Endothelial cell of umbilical vein (primary cell): ENCODE measurements around the gene PXN. TPM values are rescaled to one million over a fixed set of nuclear protein-coding genes. Genes with fewer than 3 reads are reported as not detected.

Experiments used
- BruUV-seq: library from RNA; stranded (reverse); fragments of 400-500 nt; replicated peaks from 2 replicates; lab custom pipeline; 2021; lab: Mats Ljungman, UMichigan
- CTCF ChIA-PET: fragments of 300-600, 350-600 bp; sonication (Branson Sonifier 250); formaldehyde crosslinking; loops from one replicate; lab custom pipeline; 2021; ENCODE audit warnings: antibody characterized with exemption, inconsistent platforms; lab: Charles Lee
- POLR2A ChIA-PET: fragments of 300-600, 350-600 bp; sonication (Branson Sonifier 250); formaldehyde crosslinking; loops from one replicate; lab custom pipeline; 2021; ENCODE audit warnings: antibody characterized with exemption, inconsistent platforms; lab: Charles Lee
- DNase-seq: peaks from one replicate; pipeline ENCODE4 v3.0.0-alpha.2; 2011; ENCODE audit warnings: low read depth, low spot score
- FAIRE-seq: peaks from 2 replicates; lab custom pipeline; 2011; peaks lifted over from hg19 to GRCh38; lab: Jason Lieb, UNC
- H2AFZ ChIP-seq: 2 replicates; pipeline ENCODE4 v1.6.0; 2012; ENCODE audit warnings: low read depth, low read length, control low read depth, inconsistent platforms
- H3K27ac ChIP-seq: 2 replicates; pipeline ENCODE4 v1.5.1; 2011; ENCODE audit warnings: low read depth, mild to moderate bottlenecking, control low read depth, low read length, moderate library complexity; ENCODE audit not compliant: insufficient read depth
- H3K27me3 ChIP-seq, 2 experiments: 2 replicates each; pipeline versions ENCODE4 v1.6.0 to v1.6.1; 2011; ENCODE audit warnings: low read length in 2 of 2, mixed read lengths in 1 of 2; ENCODE audit not compliant: control insufficient read depth in 2 of 2, insufficient read depth in 2 of 2
- H3K36me3 ChIP-seq, 2 experiments: 2 replicates in 1 of 2; 3 replicates in 1 of 2; pipeline ENCODE4 v1.5.1; 2011; ENCODE audit warnings: low read length in 2 of 2, mild to moderate bottlenecking in 1 of 2, moderate library complexity in 1 of 2; ENCODE audit not compliant: control insufficient read depth in 2 of 2, insufficient read depth in 2 of 2; ENCODE audit errors: extremely low read depth in 1 of 2
- H3K4me1 ChIP-seq: 3 replicates; pipeline ENCODE4 v1.5.1; 2011; ENCODE audit warnings: mild to moderate bottlenecking, low read length; ENCODE audit not compliant: control insufficient read depth, insufficient read depth; ENCODE audit errors: extremely low read depth
- H3K4me2 ChIP-seq: 2 replicates; pipeline ENCODE4 v1.6.1; 2011; ENCODE audit warnings: low read length, control low read depth, mixed read lengths; ENCODE audit not compliant: insufficient read depth
- H3K4me3 ChIP-seq, 3 experiments: fragments of 200-600 bp in 1 of 3; sonication (generic), shearing (Covaris generic) in 1 of 3; replicated peaks in 1 of 3; 2 replicates each; pipeline ENCODE4 v1.5.1; 2011 to 2016; ENCODE audit warnings: control low read depth in 3 of 3, low read length in 3 of 3, mild to moderate bottlenecking in 2 of 3, inconsistent platforms in 1 of 3, low read depth in 1 of 3, moderate library complexity in 1 of 3; ENCODE audit not compliant: insufficient read depth in 1 of 3
- H3K79me2 ChIP-seq: 2 replicates; pipeline ENCODE4 v1.6.0; 2012; ENCODE audit warnings: low read length, inconsistent platforms; ENCODE audit not compliant: control insufficient read depth, insufficient read depth
- H3K9ac ChIP-seq: replicated peaks from 2 replicates; pipeline ENCODE3; 2011; ENCODE audit warnings: low read length, control low read depth; ENCODE audit not compliant: insufficient read depth; ENCODE audit errors: extremely low read depth
- H3K9me1 ChIP-seq: replicated peaks from 3 replicates; pipeline ENCODE4 v1.6.0; 2011; ENCODE audit warnings: mild to moderate bottlenecking, low read length; ENCODE audit not compliant: control insufficient read depth, insufficient read depth; ENCODE audit errors: extremely low read depth
- H3K9me3 ChIP-seq: replicated peaks from 2 replicates; pipeline ENCODE4 v1.5.1; 2012; ENCODE audit warnings: low read length, inconsistent platforms; ENCODE audit not compliant: control insufficient read depth, insufficient read depth
- H4K20me1 ChIP-seq: replicated peaks from 2 replicates; pipeline ENCODE3; 2011; ENCODE audit warnings: mild to moderate bottlenecking, low read length; ENCODE audit not compliant: control insufficient read depth, insufficient read depth; ENCODE audit errors: extremely low read depth
- EZH2 ChIP-seq: IDR thresholded peaks from 2 replicates; pipeline ENCODE4 v1.6.1; 2012; ENCODE audit warnings: borderline replicate concordance, low read depth, mild to moderate bottlenecking, moderate library complexity, low read length, inconsistent platforms; ENCODE audit not compliant: severe bottlenecking
- FOS ChIP-seq: IDR thresholded peaks from 2 replicates; pipeline ENCODE4 v1.6.1; 2011; ENCODE audit warnings: mild to moderate bottlenecking, low read length, moderate library complexity, borderline replicate concordance; ENCODE audit not compliant: insufficient read depth
- GATA2 ChIP-seq: IDR thresholded peaks from 2 replicates; pipeline ENCODE4 v1.7.0; 2011; ENCODE audit warnings: low read depth, mild to moderate bottlenecking, moderate library complexity, mixed read lengths, low read length; ENCODE audit not compliant: insufficient read length, insufficient read depth
- JUN ChIP-seq: IDR thresholded peaks from 2 replicates; pipeline ENCODE4 v1.6.1; 2011; ENCODE audit warnings: borderline replicate concordance, low read depth; ENCODE audit not compliant: insufficient read length, insufficient read depth
- MYC ChIP-seq: IDR thresholded peaks from one replicate; pipeline ENCODE4 v1.6.1; 2011; ENCODE audit warnings: mild to moderate bottlenecking, low read depth, low read length
- POLR2A ChIP-seq: IDR thresholded peaks from 2 replicates; pipeline ENCODE4 v1.6.1; 2012; ENCODE audit warnings: low read depth, mild to moderate bottlenecking, control low read depth, low read length
- POLR2AphosphoS5 ChIP-seq: IDR thresholded peaks from 2 replicates; pipeline ENCODE4 v1.6.1; 2012; ENCODE audit warnings: low read depth, mild to moderate bottlenecking, control low read depth, low read length, moderate library complexity; ENCODE audit not compliant: insufficient read depth
- dilution Hi-C: fragments of 300-500 bp; cut with MboI; formaldehyde crosslinking; loops from one replicate; pipeline ENCODE4 v1.15.0; 2019; ENCODE audit warnings: low sequenced_read_pairs; ENCODE audit not compliant: extremely low pct_ligation_motif_present
- intact Hi-C: fragments of 100-400 bp; cut with micrococcal nuclease; formaldehyde crosslinking; loops from one replicate; pipeline ENCODE4 v1.10.0; 2022
- polyA plus RNA-seq, 4 experiments: library from polyadenylated mRNA; depleted of rRNA in 3 of 4; stranded (reverse) in 3 of 4; unstranded in 1 of 4; fragments of >200 nt; gene quantifications; 2 replicates each; pipeline versions ENCODE4 v1.2.1 to v1.2.3, GENCODE V29; 2011 to 2012; ENCODE audit warnings: missing spikeins in 1 of 4
- total RNA-seq: library from RNA; stranded (reverse); gene quantifications from 2 replicates; pipeline ENCODE4 v1.2.3, GENCODE V29; 2021
- TF ChIP-seq, protein P1 (sequence below): IDR thresholded peaks from 2 replicates; pipeline ENCODE4 v1.6.1; 2011; ENCODE audit not compliant: insufficient read depth, insufficient read length
- TF ChIP-seq, protein P2 (sequence below), 2 donors: IDR thresholded peaks; 1 replicate in 1 of 2; 2 replicates in 1 of 2; pipeline ENCODE4 v1.5.1; 2011; ENCODE audit warnings: low read length in 2 of 2, mild to moderate bottlenecking in 2 of 2, moderate library complexity in 2 of 2, control low read depth in 1 of 2, inconsistent platforms in 1 of 2, low read depth in 1 of 2; ENCODE audit not compliant: insufficient read depth in 1 of 2; ENCODE audit errors: extremely low read depth in 1 of 2

PXN gene
- total and polyA plus RNA-seq, 2 donors (not counting 3 experiments of a cell fraction or from before 2014, with no cell fraction given), result 132 to 258 TPM

DNA sequence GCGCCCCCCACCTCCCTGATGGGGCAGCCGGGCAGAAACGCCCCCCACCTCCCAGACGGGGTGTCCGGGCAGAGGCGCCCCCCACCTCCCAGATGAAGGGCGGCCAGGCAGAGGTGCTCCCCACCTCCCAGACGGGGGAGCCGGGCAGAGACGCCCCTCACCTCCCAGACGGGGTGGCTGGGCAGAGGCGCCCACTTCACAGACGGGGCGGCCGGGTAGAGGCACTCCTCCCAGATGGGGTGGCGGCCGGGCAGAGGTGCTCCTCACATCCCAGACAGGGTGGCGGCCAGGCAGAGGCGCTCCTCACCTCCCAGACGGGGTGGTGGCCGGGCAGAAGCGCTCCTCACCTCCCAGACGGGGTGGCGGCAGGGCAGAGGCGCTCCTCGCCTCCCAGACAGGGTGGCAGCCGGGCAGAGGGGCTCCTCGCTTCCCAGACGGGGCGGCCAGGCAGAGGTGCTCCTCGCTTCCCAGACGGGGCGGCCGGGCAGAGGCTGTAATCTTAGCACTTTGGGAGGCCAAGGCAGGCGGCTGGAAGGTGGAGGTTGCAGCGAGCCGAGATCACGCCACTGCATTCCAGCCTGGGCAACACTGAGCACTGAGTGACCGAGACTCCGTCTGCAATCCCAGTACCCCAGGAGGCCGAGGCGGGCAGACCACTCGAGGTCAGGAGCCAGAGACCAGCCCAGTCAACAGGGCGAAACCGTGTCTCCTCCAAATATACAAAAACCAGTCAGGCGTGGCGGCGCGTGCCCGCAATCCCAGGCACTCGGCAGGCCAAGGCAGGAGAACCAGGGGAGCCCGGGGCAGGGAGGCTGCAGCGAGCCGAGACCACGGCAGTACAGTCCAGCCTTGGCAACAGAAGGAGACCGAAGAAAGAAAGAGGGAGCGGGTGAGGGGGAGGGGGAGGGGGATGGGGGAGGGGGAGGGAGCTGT, 12.9 kb upstream of the PXN start:
- no peaks in the 10 kb centered on the region for H3K4me1 ChIP-seq
- dilution Hi-C loops (no loop called here), intact Hi-C loops (no loop called here)
- no peak overlapping the region for H3K9ac ChIP-seq
- no peaks in the 10 kb centered on the region for H4K20me1 ChIP-seq
- H3K27ac ChIP-seq, result no peak overlapping the region
- BruUV-seq, result no TSS peak
- CTCF ChIA-PET, result interaction anchor here (2.0 kb wide), 1 partner anchor 50 kb away, joined by 5 read pairs; no protein-coding TSS in a partner anchor
- no peak overlapping the region for H3K4me2 ChIP-seq
- FAIRE-seq (no peak), DNase-seq (no peak)
- H3K79me2 ChIP-seq, result no peaks in the 10 kb centered on the region
- TF ChIP-seq, protein P1, sequence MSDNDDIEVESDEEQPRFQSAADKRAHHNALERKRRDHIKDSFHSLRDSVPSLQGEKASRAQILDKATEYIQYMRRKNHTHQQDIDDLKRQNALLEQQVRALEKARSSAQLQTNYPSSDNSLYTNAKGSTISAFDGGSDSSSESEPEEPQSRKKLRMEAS, result no peak
- TF ChIP-seq FOS (no peak), GATA2 (no peak), POLR2AphosphoS5 (no peak), POLR2A (no peak), EZH2 (no peak), MYC (no peak), JUN (no peak)
- TF ChIP-seq, protein P2, sequence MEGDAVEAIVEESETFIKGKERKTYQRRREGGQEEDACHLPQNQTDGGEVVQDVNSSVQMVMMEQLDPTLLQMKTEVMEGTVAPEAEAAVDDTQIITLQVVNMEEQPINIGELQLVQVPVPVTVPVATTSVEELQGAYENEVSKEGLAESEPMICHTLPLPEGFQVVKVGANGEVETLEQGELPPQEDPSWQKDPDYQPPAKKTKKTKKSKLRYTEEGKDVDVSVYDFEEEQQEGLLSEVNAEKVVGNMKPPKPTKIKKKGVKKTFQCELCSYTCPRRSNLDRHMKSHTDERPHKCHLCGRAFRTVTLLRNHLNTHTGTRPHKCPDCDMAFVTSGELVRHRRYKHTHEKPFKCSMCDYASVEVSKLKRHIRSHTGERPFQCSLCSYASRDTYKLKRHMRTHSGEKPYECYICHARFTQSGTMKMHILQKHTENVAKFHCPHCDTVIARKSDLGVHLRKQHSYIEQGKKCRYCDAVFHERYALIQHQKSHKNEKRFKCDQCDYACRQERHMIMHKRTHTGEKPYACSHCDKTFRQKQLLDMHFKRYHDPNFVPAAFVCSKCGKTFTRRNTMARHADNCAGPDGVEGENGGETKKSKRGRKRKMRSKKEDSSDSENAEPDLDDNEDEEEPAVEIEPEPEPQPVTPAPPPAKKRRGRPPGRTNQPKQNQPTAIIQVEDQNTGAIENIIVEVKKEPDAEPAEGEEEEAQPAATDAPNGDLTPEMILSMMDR (IDR thresholded peaks at IDR 0.05; ENCODE audit: extremely low read depth in 1 of 2, insufficient read depth in 1 of 2, low read depth in 1 of 2, low read length in 2 of 2), result no peak
- no peak overlapping the region for H2AFZ ChIP-seq
- H3K9me1 ChIP-seq, result no peaks in the 10 kb centered on the region
- no peaks in the 10 kb centered on the region for H3K36me3 ChIP-seq
- no peak overlapping the region for H3K4me3 ChIP-seq
- POLR2A ChIA-PET, result interaction anchor here (0.8 kb wide), 1 partner anchor 13 kb away, joined by 3 read pairs; the partner anchor contains the start of gene RNU4-2
- no peaks in the 10 kb centered on the region for H3K9me3 ChIP-seq
- no peaks in the 10 kb centered on the region for H3K27me3 ChIP-seq
